GM19438 (cell line): ENCODE data around the gene CCDC197.

ENCODE experiments used
- ATAC-seq: cut with Tn5 transposase; IDR thresholded peaks from one replicate; pipeline ENCODE4 v1.9.1; 2021; ENCODE audit warnings: low read depth; ENCODE audit not compliant: unreplicated experiment

Gene CCDC197

GRCh38 chr14:93997082-93997481 is at the start of gene CCDC197:
TSS of gene CCDC197 (plus strand) at chr14:93997301. CDS start at chr14:93998132, 831 bp downstream.
- no peak for ATAC-seq

DNA sequence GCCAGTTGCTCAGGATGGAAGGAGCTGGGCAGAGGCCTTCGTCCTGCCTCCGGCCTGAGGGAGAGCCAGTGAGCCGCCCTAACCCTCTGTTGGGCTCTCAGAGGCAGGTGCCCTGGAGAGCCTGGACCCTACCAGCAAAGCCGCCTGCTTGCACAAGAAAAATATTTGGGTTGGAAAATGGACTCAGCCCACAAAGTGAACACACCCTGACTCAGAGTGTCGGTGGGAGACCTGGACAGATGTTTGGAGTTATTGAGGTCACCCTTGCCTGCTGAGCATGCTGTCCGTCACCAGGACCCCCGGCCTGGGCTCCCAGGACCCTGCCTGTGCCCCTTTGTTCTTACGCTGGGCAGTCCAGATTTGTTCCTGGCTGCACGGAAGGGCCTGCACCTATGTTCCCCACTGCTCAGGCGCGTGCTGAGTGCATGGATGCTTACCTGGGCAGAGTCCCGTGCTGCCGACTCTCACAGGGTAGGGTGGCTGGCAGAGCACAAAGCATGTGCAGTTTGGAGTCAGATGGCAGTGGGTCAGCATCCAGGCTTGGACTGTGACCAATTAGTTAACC is 47.5 kb upstream of the CCDC197 start:
- ATAC-seq: no peak

- no peak for ATAC-seq
Observed at GRCh38 chr14:93950948-93951634, 46.0 kb upstream of the CCDC197 start.

GRCh38 chr14:93951635-93952540 is 45.2 kb upstream of the CCDC197 start:
- ATAC-seq: no peak

DNA sequence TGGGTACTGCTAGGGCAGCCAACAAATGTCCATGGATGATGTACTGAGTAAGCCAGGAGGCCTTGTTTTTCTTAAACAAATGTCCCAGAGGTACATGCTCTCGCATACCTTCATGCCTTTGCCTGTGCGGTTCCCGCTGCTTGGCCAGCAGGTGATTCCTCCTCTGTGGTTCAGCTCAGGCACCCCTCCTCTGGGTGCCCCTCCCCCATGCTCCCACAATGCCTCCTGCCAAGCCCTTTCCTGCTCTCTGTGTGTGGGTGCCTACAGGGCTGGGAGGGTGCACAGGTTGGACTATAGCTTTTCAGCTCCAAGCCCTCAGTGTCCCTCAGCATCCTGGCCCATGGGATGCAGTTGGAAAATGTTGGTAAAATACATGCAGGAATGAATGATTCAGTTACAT is 44.3 kb upstream of the CCDC197 start:
- no peak for ATAC-seq

DNA sequence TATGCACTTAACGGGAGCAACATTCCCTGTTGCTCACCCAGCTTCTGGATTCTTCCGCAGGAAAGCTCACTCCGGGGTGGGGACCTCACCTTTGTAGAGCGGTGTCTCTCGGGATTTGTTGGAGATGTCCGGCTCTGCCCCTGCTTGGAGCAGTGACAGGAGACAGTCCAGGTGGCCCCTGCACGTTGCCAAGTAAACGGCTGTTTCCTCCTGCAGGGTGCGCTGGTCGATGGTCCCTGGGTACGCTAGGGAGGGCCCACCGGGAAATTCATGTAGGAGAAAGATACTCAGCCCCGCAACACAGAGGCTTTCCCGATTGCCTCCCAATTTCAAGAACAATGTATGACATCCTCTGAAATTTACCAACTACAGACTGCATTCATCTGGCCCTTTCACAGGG is 43.8 kb upstream of the CCDC197 start:
- no peak for ATAC-seq

DNA sequence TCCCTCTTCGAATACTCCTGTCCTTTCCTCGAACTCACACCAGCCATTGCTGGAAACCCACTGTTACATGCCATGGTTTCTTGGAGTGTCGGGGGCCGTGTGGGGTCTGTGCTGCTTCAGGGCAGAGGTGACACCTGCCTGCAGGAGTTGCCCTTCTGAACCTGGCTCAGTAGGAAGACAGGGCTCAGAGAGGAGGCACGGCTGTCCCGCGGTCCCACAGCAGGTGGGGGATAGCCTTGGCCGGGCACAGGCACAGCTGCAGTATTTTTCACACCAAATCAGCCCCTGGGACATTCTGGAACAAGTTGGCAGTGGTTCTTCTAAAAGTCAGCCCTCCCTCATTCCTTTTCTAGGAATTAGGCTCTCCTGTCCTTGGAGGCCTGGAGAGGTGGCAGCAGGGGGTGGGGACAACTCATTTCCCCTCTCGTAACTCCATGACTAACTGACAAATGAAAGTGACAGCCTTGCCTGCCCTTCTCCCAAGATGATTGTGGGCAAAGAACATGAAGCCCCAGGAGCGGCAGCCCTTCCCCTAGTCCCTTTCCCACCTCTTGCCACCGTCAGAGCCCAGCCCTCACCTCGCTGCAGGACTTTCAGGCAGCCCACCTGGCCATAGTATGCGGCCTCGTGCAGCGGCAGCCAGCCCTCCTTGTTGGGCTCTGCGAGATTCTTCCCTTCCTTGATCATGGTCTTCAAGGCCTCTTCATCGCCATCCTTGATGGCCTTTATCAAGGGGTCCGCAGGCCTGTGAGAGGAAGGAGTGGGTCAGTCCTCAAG is 43.2 kb upstream of the CCDC197 start:
- ATAC-seq: no peak

GRCh38 chr14:93954516-93954830 is 42.6 kb upstream of the CCDC197 start:
- ATAC-seq: no peak

DNA sequence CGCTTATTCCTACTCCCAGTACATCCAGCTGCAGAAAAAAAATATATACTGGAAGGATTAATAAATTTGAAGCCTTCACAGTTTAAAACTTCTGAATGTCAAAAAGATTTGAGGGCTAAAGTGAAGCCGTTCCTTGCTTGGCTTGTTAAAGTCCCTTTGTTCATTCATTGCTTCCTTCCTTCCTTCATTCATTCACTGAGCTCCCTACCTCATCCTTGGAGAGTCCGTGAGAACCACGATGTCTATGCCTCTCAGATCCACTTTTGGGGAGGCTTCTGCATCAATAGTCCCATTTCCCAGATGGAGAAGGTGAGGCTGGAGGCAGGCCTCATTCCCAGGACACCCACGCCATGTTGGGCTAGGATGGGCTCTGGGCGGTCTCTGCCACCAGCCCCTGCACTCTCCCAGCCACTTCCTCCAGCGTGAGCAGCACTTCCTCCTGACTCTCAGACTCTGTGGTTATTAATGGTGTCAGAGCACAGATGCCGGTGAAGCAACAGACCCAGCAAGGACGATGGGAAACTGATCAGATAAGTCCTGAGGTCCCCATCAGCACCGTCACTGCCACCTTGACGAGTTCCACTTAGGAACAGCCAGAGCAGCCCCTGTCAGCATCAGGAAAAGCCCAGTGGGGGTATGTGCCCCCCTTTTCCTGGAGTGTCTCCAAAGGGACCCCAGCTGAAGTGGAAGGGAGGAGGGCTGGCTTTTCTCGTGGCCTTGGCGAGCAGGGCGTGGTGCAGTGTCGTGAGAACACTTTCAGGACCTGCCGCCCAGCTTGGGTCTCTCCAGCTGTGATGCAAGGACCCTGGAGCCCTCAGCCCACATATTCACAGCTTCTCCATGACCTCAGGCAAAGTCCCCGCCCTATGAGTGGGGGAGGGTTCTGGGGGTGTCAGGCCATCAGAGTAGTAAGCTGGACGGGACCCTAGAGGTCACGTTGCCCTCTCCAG is 41.9 kb upstream of the CCDC197 start:
- ATAC-seq: peak; percentile 30

GRCh38 chr14:93955850-93956481 is 41.1 kb upstream of the CCDC197 start:
- no peak for ATAC-seq

GRCh38 chr14:93956514-93957332 is 40.4 kb upstream of the CCDC197 start:
- ATAC-seq: no peak

GRCh38 chr14:93957333-93957710 is 39.8 kb upstream of the CCDC197 start:
- no peak for ATAC-seq

DNA sequence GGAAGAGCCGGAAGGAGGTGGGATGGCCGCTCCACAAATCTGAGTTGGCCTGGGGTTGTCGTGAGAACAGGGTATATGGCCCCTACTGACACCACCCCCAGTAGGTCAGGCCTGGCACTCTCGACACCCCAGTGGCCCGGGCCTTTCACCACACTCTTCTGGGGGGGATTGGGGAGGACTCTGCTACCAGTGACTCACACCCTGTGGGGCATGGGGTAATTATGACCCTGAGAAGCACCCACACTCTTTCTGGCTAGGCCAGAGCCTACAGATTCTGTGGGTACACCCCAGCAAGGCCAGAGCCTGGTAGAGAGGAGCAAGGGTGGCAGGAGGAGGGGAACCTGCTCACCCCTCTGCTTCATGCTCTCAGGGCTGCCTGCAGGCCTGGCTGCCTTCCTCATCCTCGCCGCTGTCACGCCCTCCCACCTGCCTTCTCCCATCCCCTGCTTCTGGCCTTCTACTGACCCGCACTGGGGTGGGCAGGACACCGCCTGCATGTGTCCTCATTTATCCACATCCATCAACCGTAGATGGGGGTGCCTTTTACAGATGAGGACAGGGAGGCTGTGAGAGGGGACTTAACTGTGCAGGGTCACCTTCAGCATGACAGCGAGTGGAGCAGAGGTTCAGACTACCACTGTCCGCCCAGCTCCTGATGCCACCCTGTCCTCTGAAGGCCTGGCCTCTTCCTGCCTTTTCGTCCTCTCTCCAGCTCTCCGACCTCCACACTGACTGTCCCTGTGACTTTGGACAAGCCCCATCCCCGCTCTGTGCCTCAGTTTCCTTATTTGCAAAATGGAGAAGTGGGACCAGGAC is 39.1 kb upstream of the CCDC197 start:
- no peak for ATAC-seq

GRCh38 chr14:93958567-93959238 is 38.4 kb upstream of the CCDC197 start:
- no peak for ATAC-seq

DNA sequence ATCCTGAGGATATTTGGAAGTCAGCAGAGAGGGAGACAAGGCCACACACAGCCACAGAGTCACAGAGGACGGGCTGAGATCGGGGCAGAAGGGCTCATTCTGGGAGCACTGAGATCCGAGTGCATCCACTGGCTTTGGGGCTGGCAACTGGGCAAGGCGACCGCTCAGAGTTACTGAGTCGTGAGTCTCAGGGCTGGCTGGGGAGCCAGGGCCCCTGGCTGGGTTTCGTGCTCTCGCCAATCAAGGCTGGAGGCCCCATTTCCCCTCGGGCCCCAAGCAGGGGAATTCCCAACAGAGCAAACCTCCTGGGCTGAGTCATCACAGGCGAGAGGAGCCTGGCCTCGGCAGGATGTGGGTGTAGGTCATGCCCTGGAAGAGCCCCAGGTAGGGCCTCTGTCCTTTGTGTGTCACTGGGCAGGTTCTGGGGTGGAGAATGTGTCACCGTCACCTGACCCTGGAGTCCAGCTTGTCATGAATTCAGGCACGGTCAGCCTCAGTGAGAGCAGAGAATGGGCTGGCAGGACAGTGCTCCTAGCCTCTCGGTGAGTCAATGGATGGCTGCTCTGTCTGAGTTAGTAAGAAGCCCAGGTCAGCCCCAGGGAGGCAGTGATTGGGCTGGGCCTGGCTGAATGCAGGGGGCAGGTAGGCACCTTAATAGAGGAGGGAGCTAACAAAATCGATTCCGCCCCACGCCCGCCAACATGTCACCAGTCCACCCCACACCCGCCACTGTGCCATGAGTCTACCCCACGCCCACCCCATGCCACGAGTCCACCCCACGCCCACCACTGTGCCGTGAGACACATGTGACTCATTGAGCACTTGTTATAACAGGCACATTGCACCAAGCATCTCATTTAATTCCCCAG is 37.6 kb upstream of the CCDC197 start:
- peak; percentile 53 for ATAC-seq

GRCh38 chr14:93960108-93960475 is 37.0 kb upstream of the CCDC197 start:
- no peak for ATAC-seq
